Activated effector memory CD4-positive, alpha-beta T cell treated with anti-CD3 and anti-CD28 coated beads, Interleukin-2, amount 50 U/mL, for 16 hours (primary cell): Measurements from ENCODE around the gene SLC28A3.
A peak's percentile ranks its signal among the peaks of the same experiment; 100 is the strongest.

Source experiments
- DNase-seq: peaks from one replicate; pipeline ENCODE4 v3.0.0-alpha.2; 2020

SLC28A3 gene

GRCh38 chr9:84338792-84339191 lies 1.8 kb downstream of the SLC28A3 start:
- DNase-seq = no peak

DNA sequence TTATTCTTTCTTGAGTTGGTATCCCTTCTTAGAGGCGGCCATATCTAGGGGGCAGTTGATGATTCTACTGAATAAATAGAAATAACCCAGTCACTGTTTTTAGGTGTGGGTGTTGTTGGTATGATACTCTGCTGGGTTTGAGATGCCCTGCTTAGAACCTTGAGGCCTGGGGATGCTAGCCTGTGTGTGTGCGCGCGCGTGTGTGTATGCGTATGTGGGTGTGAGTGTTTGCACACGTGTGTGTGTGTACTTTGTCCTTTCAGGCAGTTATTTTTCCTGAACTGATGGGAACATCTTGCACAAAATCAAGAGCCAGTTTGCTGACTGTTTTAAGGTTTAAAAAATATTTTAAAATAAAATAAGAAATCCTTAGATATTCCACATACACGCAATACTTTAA lies 3.3 kb downstream of the SLC28A3 start:
- no peak for DNase-seq

- DNase-seq = no peak
Measured at GRCh38 chr9:84331119-84331809, 9.3 kb downstream of the SLC28A3 start.

DNA sequence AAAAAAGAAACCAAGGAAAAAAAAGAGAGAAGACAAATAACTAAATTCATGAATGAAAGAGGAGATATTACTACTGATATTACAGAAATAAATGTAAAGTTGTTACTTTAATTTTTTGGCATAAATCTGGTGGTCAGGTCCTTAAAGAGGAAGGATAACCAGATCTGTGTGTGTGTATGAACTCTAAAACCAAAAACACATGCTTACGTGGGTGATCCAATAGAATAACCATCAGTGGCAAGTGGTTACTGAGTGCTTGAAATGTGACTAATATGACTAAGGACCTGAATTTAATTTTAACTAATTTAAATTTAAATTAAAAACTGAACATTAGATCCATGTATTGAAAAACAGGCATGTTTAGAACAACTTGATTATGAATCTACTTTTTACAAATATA lies 10.3 kb downstream of the SLC28A3 start:
- no peak for DNase-seq

DNA sequence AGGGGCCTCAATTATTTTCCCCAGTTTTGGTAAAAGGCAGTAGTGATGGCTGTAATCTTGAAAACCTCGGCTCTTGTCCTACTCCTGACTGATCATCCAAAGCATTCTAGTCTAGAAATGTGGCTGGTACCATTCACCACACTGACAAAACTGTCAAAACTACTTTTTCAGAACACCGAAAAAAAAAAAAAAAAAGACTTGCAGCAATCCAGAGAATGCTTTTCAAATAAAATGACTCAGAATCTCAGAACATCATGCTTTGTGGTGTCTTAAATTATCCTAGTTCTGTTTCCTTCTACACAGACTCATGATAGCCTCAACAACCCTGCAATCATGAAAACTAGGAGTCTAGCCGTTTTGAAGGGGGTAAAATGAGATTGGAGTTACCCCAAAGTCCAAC lies 13.4 kb downstream of the SLC28A3 start:
- no peak for DNase-seq

DNA sequence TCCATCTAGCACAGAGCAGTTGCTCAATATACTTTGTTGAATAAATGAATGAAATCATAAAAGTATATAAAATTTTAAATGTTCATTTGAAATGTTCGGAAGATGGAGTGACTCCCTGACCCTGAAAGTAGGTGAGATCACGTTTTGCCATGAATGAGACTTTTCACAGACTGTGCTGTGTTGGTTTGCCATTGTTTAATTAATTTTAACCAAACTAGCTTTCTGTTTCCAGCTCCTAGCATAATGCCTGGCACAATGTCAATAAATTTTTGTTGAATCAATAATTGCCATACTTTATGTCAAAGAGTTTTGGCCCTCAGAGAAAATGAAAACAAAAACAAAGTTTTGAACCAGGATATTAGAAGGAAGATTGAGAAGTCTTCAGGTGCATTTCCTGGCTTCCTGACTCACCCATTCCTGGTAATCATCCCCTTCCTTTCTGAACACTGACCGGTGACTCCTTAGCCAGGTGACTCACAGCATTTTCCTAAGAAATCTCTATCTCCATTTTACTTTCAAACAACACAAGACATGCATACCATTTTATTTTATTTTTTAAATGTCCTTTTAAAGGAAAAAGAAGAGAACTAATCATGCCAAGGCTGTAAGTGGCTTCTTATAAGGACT lies 15.1 kb downstream of the SLC28A3 start:
- DNase-seq = no peak

DNA sequence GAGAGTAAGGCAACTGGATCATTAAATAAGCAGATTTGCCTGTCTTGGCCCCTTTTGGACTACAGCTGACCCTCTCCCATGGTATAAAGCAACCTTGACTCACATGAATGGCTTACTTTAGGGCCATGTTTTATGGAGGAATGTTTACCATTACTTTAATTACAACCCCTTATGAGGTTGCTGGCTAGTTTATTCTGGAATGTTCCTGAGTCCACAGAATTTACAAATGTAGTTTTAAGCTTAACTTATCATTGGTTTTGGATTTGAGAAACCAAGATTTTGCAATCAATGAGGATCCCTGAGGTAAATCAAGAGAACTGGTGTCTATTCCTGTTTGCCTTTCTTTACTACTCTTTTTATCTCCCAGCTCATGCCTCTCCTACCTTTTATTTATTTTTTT lies 15.7 kb downstream of the SLC28A3 start:
- DNase-seq = no peak

DNA sequence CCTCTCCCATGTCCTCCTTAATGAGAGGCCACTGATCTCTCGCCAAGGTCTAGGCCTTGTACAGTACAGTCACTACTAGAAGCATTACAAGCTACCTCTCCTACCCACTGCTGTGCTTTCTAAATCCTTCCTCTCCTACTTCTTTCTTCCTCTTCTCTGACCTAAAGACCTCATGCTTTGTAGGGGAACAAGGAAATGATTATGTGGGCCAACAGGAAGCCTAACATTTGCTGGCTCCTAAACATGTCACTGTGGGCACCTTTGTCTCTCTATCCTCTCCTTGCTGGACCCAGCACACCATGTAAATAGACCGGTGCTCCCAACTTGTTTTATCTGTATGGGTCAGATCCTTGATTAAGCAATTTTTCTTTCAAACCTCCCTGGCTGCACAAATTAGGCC lies 16.7 kb downstream of the SLC28A3 start:
- no peak for DNase-seq

- DNase-seq = no peak
Measured at GRCh38 chr9:84322828-84323227, 17.7 kb downstream of the SLC28A3 start.

GRCh38 chr9:84320231-84320630 lies 20.3 kb downstream of the SLC28A3 start:
- no peak for DNase-seq

- no peak for DNase-seq
Measured at GRCh38 chr9:84319632-84320031, 20.9 kb downstream of the SLC28A3 start.

GRCh38 chr9:84318981-84319380 lies 21.6 kb downstream of the SLC28A3 start:
- DNase-seq = no peak

GRCh38 chr9:84317563-84317962 lies 23.0 kb downstream of the SLC28A3 start:
- DNase-seq = no peak

DNA sequence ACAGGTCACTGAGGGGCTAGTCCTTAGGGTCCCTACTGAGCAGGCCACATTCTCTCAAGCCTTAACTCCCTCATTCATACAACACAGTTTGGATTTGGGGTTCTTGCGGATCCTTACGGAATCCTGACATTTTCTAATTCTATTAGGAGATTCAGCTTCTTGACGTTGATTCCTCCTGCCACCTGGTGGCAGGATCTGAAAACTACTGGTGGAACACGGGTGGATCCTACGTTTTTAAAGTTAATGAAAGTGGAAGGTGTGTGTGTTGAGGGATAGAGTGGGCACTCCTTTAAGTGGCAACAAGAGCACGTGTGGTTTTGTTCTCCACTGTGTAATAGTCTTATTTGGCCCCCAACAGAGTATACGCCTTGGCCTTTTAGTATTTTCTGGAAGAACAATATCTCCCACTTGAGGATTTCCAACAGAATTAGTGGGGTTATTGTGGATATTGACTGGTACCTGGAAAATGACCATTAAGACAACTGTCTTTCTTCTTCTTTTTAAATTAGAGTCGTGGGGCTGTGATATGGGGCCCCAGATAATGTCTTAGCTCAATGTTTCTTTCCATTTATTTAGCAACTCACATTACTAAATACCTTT lies 25.2 kb downstream of the SLC28A3 start:
- DNase-seq = peak; percentile 77

DNA sequence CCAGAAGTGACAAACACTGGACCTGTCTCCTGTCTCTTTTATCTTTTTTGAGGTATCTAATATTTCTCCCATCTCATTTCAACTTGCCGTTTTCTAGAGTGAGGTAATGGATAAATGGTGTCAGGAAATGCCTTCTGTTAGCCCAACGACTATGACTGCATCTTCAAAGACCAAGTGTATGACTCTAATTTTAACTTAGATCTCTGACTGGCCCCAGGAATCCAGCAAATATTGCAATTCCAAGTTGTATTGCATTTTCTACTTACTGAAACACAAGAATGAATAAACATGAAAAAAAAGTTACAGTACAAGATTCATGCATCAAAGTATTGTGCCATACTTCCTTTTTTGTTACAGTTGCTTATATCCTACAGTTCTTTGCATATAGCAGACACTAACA lies 26.3 kb downstream of the SLC28A3 start:
- DNase-seq = no peak

DNA sequence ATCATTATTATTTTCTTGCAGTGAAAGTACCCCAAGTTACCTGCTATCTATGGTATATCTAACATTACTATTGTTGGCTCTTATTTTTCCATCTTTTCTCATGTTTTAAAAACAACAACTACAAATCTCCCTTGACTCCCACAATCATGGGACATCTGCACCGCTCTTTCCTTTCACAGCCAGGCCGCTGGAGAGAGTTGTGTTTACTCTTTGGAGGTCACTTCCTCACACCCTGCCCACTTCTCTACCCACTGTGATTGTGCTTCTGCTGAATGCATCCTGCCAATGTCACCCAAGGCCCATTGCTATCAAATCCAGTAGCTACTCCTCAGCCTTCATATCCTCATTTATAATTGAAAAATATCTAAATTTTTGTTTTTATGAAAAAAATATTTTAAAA lies 29.7 kb downstream of the SLC28A3 start:
- no peak for DNase-seq

- no peak for DNase-seq
Measured at GRCh38 chr9:84305497-84306131, 34.9 kb downstream of the SLC28A3 start.

DNA sequence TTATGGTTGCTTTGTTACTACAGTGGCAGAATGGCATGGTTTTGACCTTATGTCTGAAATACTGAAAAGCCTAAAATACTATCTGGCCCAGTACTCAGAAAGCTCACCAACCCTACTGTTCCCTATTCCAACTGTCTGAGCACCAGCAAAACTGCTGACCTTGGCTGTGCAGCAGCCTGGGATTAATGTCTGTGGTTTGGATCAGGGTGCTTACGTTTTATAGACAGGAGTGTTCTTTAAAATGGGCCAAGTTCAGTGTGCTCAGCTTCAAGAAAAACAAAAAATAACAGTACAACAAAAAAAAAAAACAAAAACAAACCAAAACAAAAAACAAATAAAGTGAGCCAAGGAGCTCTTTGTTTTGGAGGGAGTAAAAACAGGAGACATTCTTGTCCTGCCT lies 36.4 kb downstream of the SLC28A3 start:
- DNase-seq = no peak

GRCh38 chr9:84303061-84303460 lies 37.5 kb downstream of the SLC28A3 start:
- no peak for DNase-seq

- DNase-seq = no peak
Measured at GRCh38 chr9:84301851-84302250, 38.7 kb downstream of the SLC28A3 start.

DNA sequence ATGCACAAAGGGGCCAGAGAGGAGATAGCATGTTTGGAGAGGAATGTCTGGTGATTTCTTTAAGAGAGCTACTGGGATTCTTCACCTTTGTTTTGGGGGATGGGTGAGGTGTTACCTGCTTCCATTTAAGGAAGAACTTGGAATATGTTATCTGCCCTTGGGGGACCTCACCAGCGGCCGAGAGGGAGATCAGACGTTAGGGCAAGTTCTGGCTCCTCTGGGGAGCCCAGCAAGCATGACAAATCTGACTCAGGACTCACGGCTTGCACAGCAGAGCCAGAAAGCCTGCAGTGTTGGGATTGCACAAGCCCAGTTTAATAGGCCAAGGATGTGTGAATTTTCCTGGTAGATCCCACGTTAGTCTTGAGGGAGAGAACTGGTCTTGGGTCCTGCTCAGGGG lies 40.3 kb downstream of the SLC28A3 start:
- DNase-seq = no peak

- DNase-seq = no peak
Measured at GRCh38 chr9:84297162-84297821, 43.3 kb downstream of the SLC28A3 start.

DNA sequence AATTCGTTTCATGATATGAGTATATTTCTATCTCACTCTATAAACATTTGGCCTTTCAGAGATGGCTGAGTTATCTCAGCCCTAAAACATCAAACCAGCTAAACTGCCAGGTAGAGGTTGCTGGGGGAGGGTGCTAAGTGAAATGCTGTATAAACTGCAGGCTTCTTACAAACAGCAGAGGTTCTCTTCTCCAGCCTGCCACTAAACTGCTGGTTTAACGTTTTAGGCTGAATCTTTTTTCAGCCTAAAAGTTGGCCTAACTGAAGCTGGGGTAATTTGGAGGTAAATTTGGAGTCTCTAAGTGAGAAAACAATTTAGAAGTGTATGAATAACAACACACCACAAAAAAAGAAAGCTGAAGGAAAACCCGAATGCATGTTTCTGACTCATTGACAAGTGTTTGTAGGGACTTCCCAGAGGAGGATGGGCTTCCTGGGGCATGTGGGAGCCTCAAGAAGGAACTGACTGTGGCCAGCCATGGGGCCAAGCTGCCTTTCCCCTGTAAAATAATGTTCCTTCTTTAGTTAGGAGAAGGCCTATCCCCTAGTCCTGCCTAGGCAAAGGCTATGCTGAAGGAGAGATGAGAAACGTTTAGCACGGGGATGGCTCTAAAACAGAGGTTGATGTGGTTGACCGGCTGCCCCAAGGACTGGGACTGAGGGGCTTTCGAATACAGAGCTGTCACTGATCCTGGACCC lies 44.3 kb downstream of the SLC28A3 start:
- DNase-seq = peak; percentile 78
